ENCODE results near the gene ERMN.

ERMN gene

GRCh38 chr2:157329524-157329923, 3.9 kb upstream of the ERMN start:
- DNase-seq (ENCODE audit: low read depth, low spot score), result no peak

GRCh38 chr2:157327621-157328500, 2.2 kb upstream of the ERMN start:
- peak; percentile 68 for DNase-seq (ENCODE audit: low read depth, low spot score)

GRCh38 chr2:157327200-157327599, 1.6 kb upstream of the ERMN start:
- DNase-seq (ENCODE audit: low read depth, low spot score), result no peak

GRCh38 chr2:157326698-157327097, 1.1 kb upstream of the ERMN start:
- DNase-seq (ENCODE audit: low read depth, low spot score), result no peak

- no peak for DNase-seq (ENCODE audit: low read depth, low spot score)
Observed at GRCh38 chr2:157324331-157324843, 1.2 kb downstream of the ERMN start.

GRCh38 chr2:157322432-157322831, 3.2 kb downstream of the ERMN start:
- no peak for DNase-seq (ENCODE audit: low read depth, low spot score)

- DNase-seq (ENCODE audit: low read depth, low spot score), result no peak
Observed at GRCh38 chr2:157321466-157321865, 4.2 kb downstream of the ERMN start.

GRCh38 chr2:157320409-157320808, 5.2 kb downstream of the ERMN start:
- no peak for DNase-seq (ENCODE audit: low read depth, low spot score)

GRCh38 chr2:157319795-157320194, 5.8 kb downstream of the ERMN start:
- DNase-seq (ENCODE audit: low read depth, low spot score), result no peak

- no peak for DNase-seq (ENCODE audit: low read depth, low spot score)
Observed at GRCh38 chr2:157318884-157319283, 6.7 kb downstream of the ERMN start.

- peak; percentile 63 for DNase-seq (ENCODE audit: low read depth, low spot score)
Observed at GRCh38 chr2:157315901-157316300, 9.7 kb downstream of the ERMN start.

GRCh38 chr2:157312866-157313486, 12.6 kb downstream of the ERMN start:
- DNase-seq (ENCODE audit: low read depth, low spot score), result no peak

GRCh38 chr2:157311706-157312105, 13.9 kb downstream of the ERMN start:
- DNase-seq (ENCODE audit: low read depth, low spot score), result no peak

GRCh38 chr2:157309878-157310277, 15.7 kb downstream of the ERMN start:
- no peak for DNase-seq (ENCODE audit: low read depth, low spot score)

- DNase-seq (ENCODE audit: low read depth, low spot score), result no peak
Observed at GRCh38 chr2:157307021-157307420, 18.6 kb downstream of the ERMN start.

GRCh38 chr2:157305723-157306110, 19.9 kb downstream of the ERMN start:
- no peak for DNase-seq (ENCODE audit: low read depth, low spot score)

GRCh38 chr2:157304811-157305722, 20.6 kb downstream of the ERMN start:
- DNase-seq (ENCODE audit: low read depth, low spot score), result no peak

- DNase-seq (ENCODE audit: low read depth, low spot score), result no peak
Observed at GRCh38 chr2:157303612-157304011, 22.0 kb downstream of the ERMN start.

GRCh38 chr2:157302492-157303099, 23.0 kb downstream of the ERMN start:
- DNase-seq (ENCODE audit: low read depth, low spot score), result no peak

- DNase-seq (ENCODE audit: low read depth, low spot score), result no peak
Observed at GRCh38 chr2:157301307-157301706, 24.3 kb downstream of the ERMN start.

GRCh38 chr2:157296958-157297357, 28.7 kb downstream of the ERMN start:
- DNase-seq (ENCODE audit: low read depth, low spot score), result no peak
